MM.1S (cell line): ENCODE data around the gene FRYL.

Source experiments
- CTCF ChIP-seq: fragments of 300-600 bp; sonication (generic); IDR thresholded peaks from 2 replicates; pipeline ENCODE4 v1.5.1; 2016; ENCODE audit warnings: antibody characterized with exemption, low read length, mixed read lengths
- EZH2 ChIP-seq: fragments of 300-600 bp; sonication (generic); optimal IDR thresholded peaks from 2 replicates; pipeline ENCODE3; 2017; ENCODE audit warnings: low read depth, mild to moderate bottlenecking, antibody characterized with exemption, low read length, mixed read lengths

DNA sequence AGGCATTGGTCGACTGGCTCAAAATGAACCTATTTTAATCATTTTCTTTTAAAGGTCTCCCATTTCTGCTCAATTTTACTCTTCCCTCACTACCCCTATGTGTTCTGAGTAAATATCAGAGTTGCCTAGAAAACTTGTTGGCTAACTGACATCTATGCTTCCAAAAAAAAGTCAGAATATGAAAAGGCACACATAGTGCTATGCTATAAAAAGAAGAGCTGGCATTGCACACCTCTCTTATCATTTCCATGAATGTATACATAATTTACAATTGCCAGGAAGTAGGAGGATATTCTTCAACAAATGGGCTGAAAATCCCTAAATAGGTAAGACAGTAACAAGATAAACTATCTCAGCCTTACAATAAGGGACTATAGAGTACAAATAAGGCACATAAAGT is 70.2 kb downstream of the FRYL start:
- TF ChIP-seq EZH2: no peak
- TF ChIP-seq CTCF: no peak
